Uterus (tissue), 2 donors: ENCODE results near the gene MRPS7.

Source experiments
- POLR2A ChIP-seq, 2 donors: fragments of 450-650 bp; IDR thresholded peaks; one replicate each; pipeline ENCODE4 v1.6.1; 2016; ENCODE audit warnings: antibody characterized with exemption in 2 of 2, mild to moderate bottlenecking in 1 of 2, moderate library complexity in 1 of 2
- TF ChIP-seq, protein P1 (sequence below), 4 experiments: fragments of 200-600 bp in 2 of 4; fragments of 450-650 bp in 2 of 4; sonication (generic) in 2 of 4; IDR thresholded peaks; one replicate each; pipeline ENCODE4 v1.5.1; 2016 to 2019; ENCODE audit warnings: antibody characterized with exemption in 4 of 4, mild to moderate bottlenecking in 2 of 4, moderate library complexity in 1 of 4

GRCh38 chr17:75244133-75244866, 17.4 kb upstream of the MRPS7 start:
- no peak for TF ChIP-seq POLR2A (IDR thresholded peaks at IDR 0.05)
- TF ChIP-seq, protein P1, sequence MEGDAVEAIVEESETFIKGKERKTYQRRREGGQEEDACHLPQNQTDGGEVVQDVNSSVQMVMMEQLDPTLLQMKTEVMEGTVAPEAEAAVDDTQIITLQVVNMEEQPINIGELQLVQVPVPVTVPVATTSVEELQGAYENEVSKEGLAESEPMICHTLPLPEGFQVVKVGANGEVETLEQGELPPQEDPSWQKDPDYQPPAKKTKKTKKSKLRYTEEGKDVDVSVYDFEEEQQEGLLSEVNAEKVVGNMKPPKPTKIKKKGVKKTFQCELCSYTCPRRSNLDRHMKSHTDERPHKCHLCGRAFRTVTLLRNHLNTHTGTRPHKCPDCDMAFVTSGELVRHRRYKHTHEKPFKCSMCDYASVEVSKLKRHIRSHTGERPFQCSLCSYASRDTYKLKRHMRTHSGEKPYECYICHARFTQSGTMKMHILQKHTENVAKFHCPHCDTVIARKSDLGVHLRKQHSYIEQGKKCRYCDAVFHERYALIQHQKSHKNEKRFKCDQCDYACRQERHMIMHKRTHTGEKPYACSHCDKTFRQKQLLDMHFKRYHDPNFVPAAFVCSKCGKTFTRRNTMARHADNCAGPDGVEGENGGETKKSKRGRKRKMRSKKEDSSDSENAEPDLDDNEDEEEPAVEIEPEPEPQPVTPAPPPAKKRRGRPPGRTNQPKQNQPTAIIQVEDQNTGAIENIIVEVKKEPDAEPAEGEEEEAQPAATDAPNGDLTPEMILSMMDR (IDR thresholded peaks at IDR 0.05), result no peak
